Astrocyte of the spinal cord (primary cell): ENCODE results near the gene MTFR1L.

Experiments
- DNase-seq: peaks from one replicate; pipeline ENCODE4 v3.0.0; 2011; ENCODE audit warnings: low read depth, low spot score
- H3K4me3 ChIP-seq: 2 replicates; pipeline ENCODE4 v1.5.1; 2011; ENCODE audit warnings: low read depth, mild to moderate bottlenecking, low read length, moderate library complexity
- CTCF ChIP-seq: IDR thresholded peaks from 2 replicates; pipeline ENCODE4 v1.5.1; 2012; ENCODE audit warnings: low read depth, mild to moderate bottlenecking, low read length, inconsistent platforms
- in situ Hi-C: cut with HindIII; loops from 2 replicates; pipeline ENCODE4 v1.10.0; 2017; ENCODE audit warnings: low sequenced_read_pairs

Gene MTFR1L

GRCh38 chr1:25858906-25859789 is 39.4 kb downstream of the MTFR1L start, which contains the start of gene AUNIP:
Gene AUNIP (minus strand): TSS chr1:25859457. CDS start chr1:25859357, 100 bp downstream.
- in situ Hi-C loops, result no loop called here
- H3K4me3 ChIP-seq, result peak within 1 kb of the TSS; percentile 71
- no peak for TF ChIP-seq CTCF
- peak; percentile 85 for DNase-seq

DNA sequence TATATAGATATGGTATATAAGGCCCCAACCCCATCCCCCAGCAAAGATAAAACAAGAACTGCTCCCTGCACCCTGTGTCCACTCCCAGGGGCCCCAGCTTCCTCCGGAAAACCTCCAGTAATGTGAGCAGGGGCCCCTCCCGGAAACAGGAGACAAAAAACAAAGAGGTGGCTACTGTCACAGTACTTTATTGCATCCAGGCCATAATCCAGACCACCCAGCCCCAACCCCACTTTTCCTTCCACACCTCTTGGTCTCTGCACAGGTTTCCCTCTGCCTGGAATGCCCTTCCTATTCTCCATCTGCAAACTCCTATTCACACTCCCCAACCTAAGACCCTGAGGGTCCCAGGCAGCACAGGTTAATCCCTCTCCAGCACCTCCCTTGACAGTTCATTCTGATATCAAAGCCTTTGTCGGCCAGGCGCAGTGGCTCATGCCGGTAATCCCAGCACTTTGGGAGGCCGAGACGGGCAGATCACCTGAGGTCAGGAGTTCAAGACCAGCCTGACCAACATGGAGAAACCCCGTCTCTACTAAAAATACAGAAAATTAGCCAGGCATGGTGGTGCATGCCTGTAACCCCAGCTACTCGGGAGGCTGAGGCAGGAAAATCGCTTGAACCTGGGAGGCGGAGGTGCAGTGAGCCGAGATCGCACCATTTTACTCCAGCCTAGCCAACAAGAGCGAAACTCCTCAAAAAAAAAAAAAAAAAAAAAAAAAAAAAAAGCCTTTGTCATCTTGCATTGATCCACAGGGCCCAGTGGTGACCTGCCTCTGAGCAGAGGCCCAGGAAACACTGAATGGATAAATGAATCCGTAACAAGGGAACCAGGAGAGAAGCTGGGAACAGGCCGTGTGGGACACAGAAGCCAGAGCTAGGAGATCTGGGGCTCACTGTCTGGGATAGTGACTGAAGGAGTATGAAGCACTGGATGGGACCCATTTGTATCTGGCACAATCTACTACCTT is 41.8 kb downstream of the MTFR1L start:
- no peak for TF ChIP-seq CTCF
- no peak overlapping the region for H3K4me3 ChIP-seq
- in situ Hi-C loops, result no loop called here
- no peak for DNase-seq

GRCh38 chr1:25862785-25863485 is 43.2 kb downstream of the MTFR1L start:
- no peak for DNase-seq
- TF ChIP-seq CTCF, result no peak
- H3K4me3 ChIP-seq, result no peak overlapping the region
- in situ Hi-C loops, result no loop called here

- DNase-seq, result no peak
- H3K4me3 ChIP-seq, result no peak overlapping the region
- TF ChIP-seq CTCF, result no peak
- in situ Hi-C loops, result no loop called here
Observed at GRCh38 chr1:25863486-25864262, 43.9 kb downstream of the MTFR1L start.

DNA sequence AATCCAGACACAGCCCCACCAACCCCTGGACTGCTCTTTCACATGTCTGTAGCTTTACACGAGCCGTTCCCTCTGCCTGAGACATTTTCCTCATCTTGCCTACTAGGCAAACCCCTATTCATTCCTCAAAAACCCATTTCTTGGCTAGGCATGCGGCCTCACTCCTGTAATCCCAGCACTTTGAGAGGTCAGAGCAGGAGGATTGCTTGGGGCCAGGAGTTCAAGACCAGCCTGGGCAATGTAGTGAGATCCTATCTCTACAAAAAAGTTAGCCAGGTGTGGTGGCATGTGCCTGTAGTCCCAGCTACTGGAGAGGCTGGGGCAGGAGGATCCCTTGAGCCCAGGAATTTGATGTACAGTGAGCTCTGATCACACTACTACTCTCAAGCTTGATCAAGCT is 44.7 kb downstream of the MTFR1L start:
- DNase-seq, result no peak
- in situ Hi-C loops, result no loop called here
- no peak overlapping the region for H3K4me3 ChIP-seq
- TF ChIP-seq CTCF, result no peak

DNA sequence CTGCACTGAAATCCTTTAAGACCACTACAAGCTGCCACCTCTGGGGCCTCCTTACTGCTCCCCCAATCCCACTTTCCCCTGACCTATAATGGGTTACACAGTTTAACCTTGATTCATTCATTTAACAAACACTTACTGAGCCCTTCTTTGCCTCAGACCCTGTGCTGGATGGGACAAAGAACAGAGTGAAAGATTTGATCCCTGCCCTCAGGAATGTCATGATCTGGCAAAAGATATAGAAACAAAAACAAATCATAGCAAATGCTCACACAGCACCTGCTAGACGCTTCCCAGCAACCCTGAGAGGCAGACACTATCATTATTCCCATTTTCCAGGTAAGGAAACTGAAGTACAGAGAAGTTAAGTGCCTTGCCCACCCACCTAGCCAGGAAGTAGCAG is 46.5 kb downstream of the MTFR1L start:
- TF ChIP-seq CTCF, result no peak
- in situ Hi-C loops, result no loop called here
- no peak overlapping the region for H3K4me3 ChIP-seq
- DNase-seq, result no peak
